Measurements from ENCODE around the gene CSF1R.

GRCh38 chr5:150104550-150104870 is 18.2 kb upstream of the CSF1R start:
- no peak for TF ChIP-seq POLR2AphosphoS5 (IDR thresholded peaks at IDR 0.05)
- no peak for TF ChIP-seq CTCF (IDR thresholded peaks at IDR 0.05 in 8 of 11, conservative IDR thresholded peaks at IDR 0.05 in 3 of 11)
- no peak for TF ChIP-seq POLR2A (IDR thresholded peaks at IDR 0.05)

Measured in spleen (tissue), 7 donors.